IMR-90 (cell line): ENCODE results near the gene TTC21A. TPM values are rescaled to one million over a fixed set of nuclear protein-coding genes. Genes with fewer than 3 reads are reported as not detected.
A peak's percentile ranks its signal among the peaks of the same experiment; 100 is the strongest.

Experiments
- ATAC-seq: fragments of 200-7000 bp; cut with Tn5 transposase; 2 replicates; pipeline ENCODE4 v1.9.1; 2020; ENCODE audit warnings: low read depth, mild to moderate bottlenecking, moderate library complexity
- BruUV-seq: library from RNA; stranded (reverse); fragments of 400-500 nt; replicated peaks from 2 replicates; lab custom pipeline; 2021; lab: Mats Ljungman, UMichigan
- CTCF ChIA-PET: fragments of 300-600 bp; formaldehyde crosslinking; extraction: SDS; loops from one replicate; lab custom pipeline; 2021; ENCODE audit warnings: antibody characterized with exemption; lab: Yijun Ruan, JAX
- POLR2A ChIA-PET: fragments of 300-600 bp; sonication (Branson Sonifier 250); formaldehyde crosslinking; loops from one replicate; lab custom pipeline; 2022; ENCODE audit warnings: antibody characterized with exemption; ENCODE audit not compliant: unreplicated experiment; lab: Charles Lee
- DNase-seq: peaks from one replicate; pipeline ENCODE4 v3.0.0; 2013
- H2AFZ ChIP-seq: replicated peaks from 2 replicates; pipeline ENCODE3; 2013; ENCODE audit warnings: low read length, mild to moderate bottlenecking; ENCODE audit not compliant: poor library complexity
- H2AK5ac ChIP-seq: 2 replicates; pipeline ENCODE4 v1.6.1; 2013; ENCODE audit warnings: low read depth, low read length, inconsistent platforms
- H2AK9ac ChIP-seq: replicated peaks from 2 replicates; pipeline ENCODE3; 2013; ENCODE audit warnings: mild to moderate bottlenecking, low read depth, low read length, moderate library complexity; ENCODE audit not compliant: poor library complexity
- H2BK120ac ChIP-seq: 2 replicates; pipeline ENCODE4 v1.6.1; 2013; ENCODE audit warnings: low read depth, low read length, inconsistent platforms
- H2BK15ac ChIP-seq: 3 replicates; pipeline ENCODE4 v1.6.1; 2013; ENCODE audit warnings: low read depth, low read length, inconsistent platforms
- H2BK20ac ChIP-seq: 2 replicates; pipeline ENCODE4 v1.6.1; 2013; ENCODE audit warnings: low read depth, mild to moderate bottlenecking, inconsistent platforms, low read length, moderate library complexity
- H2BK5ac ChIP-seq: 2 replicates; pipeline ENCODE4 v1.6.1; 2013; ENCODE audit warnings: mild to moderate bottlenecking, low read depth, low read length, inconsistent platforms; ENCODE audit not compliant: poor library complexity, severe bottlenecking
- H3K14ac ChIP-seq: replicated peaks from 2 replicates; pipeline ENCODE4 v1.6.1; 2013; ENCODE audit warnings: low read depth, low read length, inconsistent platforms
- H3K18ac ChIP-seq: 2 replicates; pipeline ENCODE4 v1.6.1; 2013; ENCODE audit warnings: low read depth, low read length, control low read depth
- H3K23ac ChIP-seq: 2 replicates; pipeline ENCODE4 v1.6.1; 2013; ENCODE audit warnings: low read depth, low read length, inconsistent platforms
- H3K27ac ChIP-seq: 2 replicates; pipeline ENCODE4 v1.5.1; 2013; ENCODE audit warnings: mild to moderate bottlenecking, control low read depth, low read length; ENCODE audit not compliant: insufficient read depth
- H3K27me3 ChIP-seq: 2 replicates; pipeline ENCODE4 v1.6.1; 2013; ENCODE audit warnings: low read length; ENCODE audit not compliant: control insufficient read depth, insufficient read depth
- H3K36me3 ChIP-seq: 2 replicates; pipeline ENCODE4 v1.6.1; 2013; ENCODE audit warnings: low read length, mixed read lengths; ENCODE audit not compliant: control insufficient read depth, insufficient read depth
- H3K4ac ChIP-seq: 2 replicates; pipeline ENCODE4 v1.6.1; 2013; ENCODE audit warnings: low read depth, low read length, inconsistent platforms
- H3K4me1 ChIP-seq: 2 replicates; pipeline ENCODE4 v1.6.1; 2013; ENCODE audit warnings: low read length, mixed read lengths; ENCODE audit not compliant: control insufficient read depth, insufficient read depth
- H3K4me2 ChIP-seq: 2 replicates; pipeline ENCODE4 v1.6.1; 2013; ENCODE audit warnings: low read depth, mild to moderate bottlenecking, control low read depth, low read length, moderate library complexity
- H3K4me3 ChIP-seq: 2 replicates; pipeline ENCODE4 v1.5.1; 2013; ENCODE audit warnings: low read depth, mild to moderate bottlenecking, control low read depth, low read length, moderate library complexity; ENCODE audit not compliant: insufficient read depth
- H3K56ac ChIP-seq: 2 replicates; pipeline ENCODE4 v1.6.1; 2013; ENCODE audit warnings: low read length, inconsistent platforms; ENCODE audit not compliant: insufficient read depth; ENCODE audit errors: extremely low read depth
- H3K79me1 ChIP-seq, 2 experiments: 2 replicates each; pipeline ENCODE4 v1.6.1; 2013; ENCODE audit warnings: low read length in 2 of 2, inconsistent platforms in 1 of 2, low read depth in 1 of 2
- H3K9ac ChIP-seq: 2 replicates; pipeline ENCODE4 v1.6.1; 2013; ENCODE audit warnings: low read depth, low read length, control low read depth
- H3K9me1 ChIP-seq: 2 replicates; pipeline ENCODE4 v1.6.1; 2013; ENCODE audit warnings: low read length, inconsistent platforms; ENCODE audit not compliant: insufficient read depth
- H3K9me3 ChIP-seq: 2 replicates; pipeline ENCODE4 v1.6.1; 2013; ENCODE audit warnings: low read length; ENCODE audit not compliant: control insufficient read depth, insufficient read depth
- H4K20me1 ChIP-seq: 2 replicates; pipeline ENCODE4 v1.6.1; 2013; ENCODE audit warnings: low read length, inconsistent platforms; ENCODE audit not compliant: insufficient read depth
- H4K5ac ChIP-seq: 2 replicates; pipeline ENCODE4 v1.6.1; 2013; ENCODE audit warnings: mild to moderate bottlenecking, low read depth, low read length, control low read depth
- H4K8ac ChIP-seq, 2 experiments: 2 replicates each; pipeline ENCODE4 v1.6.1; 2013; ENCODE audit warnings: low read depth in 2 of 2, low read length in 2 of 2, control low read depth in 1 of 2, inconsistent platforms in 1 of 2
- H4K91ac ChIP-seq: 2 replicates; pipeline ENCODE4 v1.6.1; 2013; ENCODE audit warnings: low read depth, low read length, inconsistent platforms; ENCODE audit not compliant: insufficient read depth
- CEBPB ChIP-seq: IDR thresholded peaks from 2 replicates; pipeline ENCODE4 v1.6.1; 2012; ENCODE audit warnings: low read depth, low read length, improper control_type of control experiment
- CHD1 ChIP-seq: IDR thresholded peaks from 2 replicates; pipeline ENCODE4 v1.6.1; 2012; ENCODE audit warnings: low read depth, low read length, improper control_type of control experiment
- FOS ChIP-seq: fragments of 150-350 bp; IDR thresholded peaks from 2 replicates; pipeline ENCODE4 v1.6.1; 2016; ENCODE audit warnings: low read depth, low read length
- MAFK ChIP-seq: IDR thresholded peaks from 2 replicates; pipeline ENCODE4 v1.6.1; 2012; ENCODE audit warnings: low read depth, low read length, improper control_type of control experiment
- MAZ ChIP-seq: IDR thresholded peaks from 2 replicates; pipeline ENCODE4 v1.6.1; 2012; ENCODE audit warnings: low read depth, mild to moderate bottlenecking, low read length, improper control_type of control experiment, moderate library complexity, borderline replicate concordance
- MXI1 ChIP-seq: IDR thresholded peaks from 2 replicates; pipeline ENCODE4 v1.6.1; 2012; ENCODE audit warnings: low read depth, mild to moderate bottlenecking, low read length, moderate library complexity, borderline replicate concordance
- NFE2L2 ChIP-seq: fragments of 150-350 bp; IDR thresholded peaks from 2 replicates; pipeline ENCODE4 v1.6.1; 2016; ENCODE audit warnings: low read depth, mild to moderate bottlenecking, low read length
- POLR2A ChIP-seq: IDR thresholded peaks from 2 replicates; pipeline ENCODE4 v1.6.1; 2012; ENCODE audit warnings: mild to moderate bottlenecking, low read depth, low read length
- RAD21 ChIP-seq: IDR thresholded peaks from 2 replicates; pipeline ENCODE4 v1.6.1; 2012; ENCODE audit warnings: low read length, improper control_type of control experiment
- RCOR1 ChIP-seq: IDR thresholded peaks from 2 replicates; pipeline ENCODE4 v1.6.1; 2012; ENCODE audit warnings: mild to moderate bottlenecking, low read length, improper control_type of control experiment; ENCODE audit not compliant: insufficient replicate concordance
- SMC3 ChIP-seq: fragments of 150-350 bp; IDR thresholded peaks from 2 replicates; pipeline ENCODE4 v1.6.1; 2016; ENCODE audit warnings: low read depth, mild to moderate bottlenecking, antibody characterized with exemption, low read length, moderate library complexity
- WGBS, 2 experiments: methylation state at CpG; one replicate each; pipeline versions ENCODE4 v1.1.5 to v1.1.7; 2013; ENCODE audit warnings: missing lambda C conversion rate in 2 of 2; ENCODE audit not compliant: insufficient read length in 1 of 2; ENCODE audit errors: extremely low coverage in 2 of 2; 5-methylcytosine and 5-hydroxymethylcytosine counted together
- dilution Hi-C: fragments of 300-500 bp; cut with HindIII; formaldehyde crosslinking; loops from one replicate; pipeline ENCODE4 v1.14.3; 2018; ENCODE audit warnings: low sequenced_read_pairs; ENCODE audit not compliant: unreplicated experiment
- in situ Hi-C: fragments of 300-500 bp; cut with MboI; formaldehyde crosslinking; loops from 3 replicates; pipeline ENCODE4 v1.14.3; 2019; ENCODE audit warnings: low sequenced_read_pairs, inconsistent platforms, mixed read lengths
- intact Hi-C: fragments of 100-400 bp; cut with micrococcal nuclease; formaldehyde crosslinking; loops from 2 replicates; pipeline ENCODE4 v1.10.0; 2022
- polyA plus RNA-seq, 3 experiments: library from polyadenylated mRNA; depleted of rRNA; stranded (reverse); fragments of >200 nt; gene quantifications; 2 replicates each; pipeline ENCODE4 v1.2.3, GENCODE V29; 2012; ENCODE audit warnings: low replicate concordance in 1 of 3
- total RNA-seq: library from RNA; depleted of rRNA; stranded (reverse); fragments of >200 nt; gene quantifications from 2 replicates; pipeline ENCODE4 v1.2.3, GENCODE V29; 2012
- TF ChIP-seq, protein P1 (sequence below): conservative IDR thresholded peaks from 2 replicates; pipeline ENCODE4 v1.5.1; 2012; ENCODE audit warnings: mild to moderate bottlenecking, low read depth, low read length, improper control_type of control experiment
- TF ChIP-seq, protein P2 (sequence below): fragments of 150-350 bp; IDR thresholded peaks from 2 replicates; pipeline ENCODE4 v1.6.1; 2016; ENCODE audit warnings: low read depth, mild to moderate bottlenecking, low read length, moderate library complexity, borderline replicate concordance
- TF ChIP-seq, protein P3 (sequence below): fragments of 150-350 bp; IDR thresholded peaks from 2 replicates; pipeline ENCODE4 v1.6.1; 2017; ENCODE audit warnings: mild to moderate bottlenecking, antibody characterized with exemption, low read length, low read depth

Gene TTC21A
- total and polyA plus RNA-seq, 2 of the 4 experiments (the other 2 are of a cell fraction) = 0.90 to 1.8 TPM

DNA sequence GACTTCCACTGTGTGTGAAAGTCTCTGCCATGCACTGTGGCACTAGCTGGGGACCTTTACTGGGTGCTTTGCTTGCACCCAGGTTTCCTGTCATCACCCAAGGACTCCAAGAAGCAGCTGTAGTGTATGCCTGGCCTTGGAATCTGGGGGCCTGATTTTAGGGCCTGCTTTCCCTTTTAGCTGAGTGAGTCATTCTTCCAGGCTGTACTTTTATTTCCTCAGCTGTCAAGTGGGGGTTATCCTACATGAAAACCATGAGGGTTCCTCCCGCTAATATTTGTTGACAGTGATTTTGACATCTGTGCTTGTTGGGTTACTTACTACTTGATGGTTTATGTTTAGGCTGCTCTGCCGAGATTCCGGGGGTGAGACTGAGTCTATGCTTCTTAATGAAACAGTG is 18.6 kb upstream of the TTC21A start:
- H2BK20ac ChIP-seq = no peak overlapping the region
- no peak overlapping the region for H4K8ac ChIP-seq
- no peak overlapping the region for H3K14ac ChIP-seq
- H2AK9ac ChIP-seq = peak overlapping the region; percentile 71
- no peaks in the 10 kb centered on the region for H3K9me1 ChIP-seq
- H3K4me1 ChIP-seq = no peaks in the 10 kb centered on the region
- H3K9me3 ChIP-seq = no peaks in the 10 kb centered on the region
- peak; percentile 31 for DNase-seq
- no peak overlapping the region for H2AK5ac ChIP-seq
- H4K91ac ChIP-seq = no peak overlapping the region
- no peaks in the 10 kb centered on the region for H4K20me1 ChIP-seq
- intact Hi-C loops = no loop called here
- no peak overlapping the region for H3K9ac ChIP-seq
- H3K23ac ChIP-seq = no peak overlapping the region
- no peak overlapping the region for H3K4me3 ChIP-seq
- POLR2A ChIA-PET = no interaction called here
- ATAC-seq = peak; percentile 81
- no peak overlapping the region for H2BK120ac ChIP-seq
- no peak overlapping the region for H2AFZ ChIP-seq
- dilution Hi-C loops = no loop called here
- no peak overlapping the region for H3K56ac ChIP-seq
- no peak overlapping the region for H4K5ac ChIP-seq
- in situ Hi-C loops = no loop called here
- TF ChIP-seq, protein P1, sequence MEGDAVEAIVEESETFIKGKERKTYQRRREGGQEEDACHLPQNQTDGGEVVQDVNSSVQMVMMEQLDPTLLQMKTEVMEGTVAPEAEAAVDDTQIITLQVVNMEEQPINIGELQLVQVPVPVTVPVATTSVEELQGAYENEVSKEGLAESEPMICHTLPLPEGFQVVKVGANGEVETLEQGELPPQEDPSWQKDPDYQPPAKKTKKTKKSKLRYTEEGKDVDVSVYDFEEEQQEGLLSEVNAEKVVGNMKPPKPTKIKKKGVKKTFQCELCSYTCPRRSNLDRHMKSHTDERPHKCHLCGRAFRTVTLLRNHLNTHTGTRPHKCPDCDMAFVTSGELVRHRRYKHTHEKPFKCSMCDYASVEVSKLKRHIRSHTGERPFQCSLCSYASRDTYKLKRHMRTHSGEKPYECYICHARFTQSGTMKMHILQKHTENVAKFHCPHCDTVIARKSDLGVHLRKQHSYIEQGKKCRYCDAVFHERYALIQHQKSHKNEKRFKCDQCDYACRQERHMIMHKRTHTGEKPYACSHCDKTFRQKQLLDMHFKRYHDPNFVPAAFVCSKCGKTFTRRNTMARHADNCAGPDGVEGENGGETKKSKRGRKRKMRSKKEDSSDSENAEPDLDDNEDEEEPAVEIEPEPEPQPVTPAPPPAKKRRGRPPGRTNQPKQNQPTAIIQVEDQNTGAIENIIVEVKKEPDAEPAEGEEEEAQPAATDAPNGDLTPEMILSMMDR = no peak
- TF ChIP-seq POLR2A (no peak), SMC3 (no peak), RAD21 (no peak), NFE2L2 (no peak), MAFK (no peak), CEBPB (no peak), RCOR1 (no peak), MAZ (no peak), CHD1 (no peak), MXI1 (no peak), FOS (no peak)
- TF ChIP-seq, protein P2, sequence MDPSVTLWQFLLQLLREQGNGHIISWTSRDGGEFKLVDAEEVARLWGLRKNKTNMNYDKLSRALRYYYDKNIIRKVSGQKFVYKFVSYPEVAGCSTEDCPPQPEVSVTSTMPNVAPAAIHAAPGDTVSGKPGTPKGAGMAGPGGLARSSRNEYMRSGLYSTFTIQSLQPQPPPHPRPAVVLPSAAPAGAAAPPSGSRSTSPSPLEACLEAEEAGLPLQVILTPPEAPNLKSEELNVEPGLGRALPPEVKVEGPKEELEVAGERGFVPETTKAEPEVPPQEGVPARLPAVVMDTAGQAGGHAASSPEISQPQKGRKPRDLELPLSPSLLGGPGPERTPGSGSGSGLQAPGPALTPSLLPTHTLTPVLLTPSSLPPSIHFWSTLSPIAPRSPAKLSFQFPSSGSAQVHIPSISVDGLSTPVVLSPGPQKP = no peak
- TF ChIP-seq, protein P3, sequence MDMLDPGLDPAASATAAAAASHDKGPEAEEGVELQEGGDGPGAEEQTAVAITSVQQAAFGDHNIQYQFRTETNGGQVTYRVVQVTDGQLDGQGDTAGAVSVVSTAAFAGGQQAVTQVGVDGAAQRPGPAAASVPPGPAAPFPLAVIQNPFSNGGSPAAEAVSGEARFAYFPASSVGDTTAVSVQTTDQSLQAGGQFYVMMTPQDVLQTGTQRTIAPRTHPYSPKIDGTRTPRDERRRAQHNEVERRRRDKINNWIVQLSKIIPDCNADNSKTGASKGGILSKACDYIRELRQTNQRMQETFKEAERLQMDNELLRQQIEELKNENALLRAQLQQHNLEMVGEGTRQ = no peak
- CTCF ChIA-PET = interaction anchor here (1.2 to 1.5 kb wide), 2 partner anchors 23 to 203 kb away, joined by 4 to 5 read pairs; no protein-coding TSS in a partner anchor
- WGBS, 2 experiments = no CpG with 5 or more reads among the region's 3 CpGs
- H3K27ac ChIP-seq = no peak overlapping the region
- no peaks in the 10 kb centered on the region for H3K27me3 ChIP-seq
- H3K4me2 ChIP-seq = no peak overlapping the region
- H3K18ac ChIP-seq = no peak overlapping the region
- BruUV-seq = no TSS peak
- no peak overlapping the region for H2BK5ac ChIP-seq
- no peak overlapping the region for H3K4ac ChIP-seq
- H3K36me3 ChIP-seq = peaks cover 34% of the 10 kb centered on the region
- no peaks in the 10 kb centered on the region for H3K79me1 ChIP-seq
- no peak overlapping the region for H2BK15ac ChIP-seq
